C4-2B (cell line): ENCODE measurements around the gene CCDC141.

Source experiments
- H3K27ac ChIP-seq: fragments of 450-650 bp; 2 replicates; pipeline ENCODE4 v1.5.1; 2017
- CTCF ChIP-seq: fragments of 450-650 bp; conservative IDR thresholded peaks from 2 replicates; pipeline ENCODE4 v1.5.1; 2017; ENCODE audit warnings: mild to moderate bottlenecking
- ZFX ChIP-seq: fragments of 450-650 bp; IDR thresholded peaks from 2 replicates; pipeline ENCODE4 v1.6.1; 2017

CCDC141 gene

DNA sequence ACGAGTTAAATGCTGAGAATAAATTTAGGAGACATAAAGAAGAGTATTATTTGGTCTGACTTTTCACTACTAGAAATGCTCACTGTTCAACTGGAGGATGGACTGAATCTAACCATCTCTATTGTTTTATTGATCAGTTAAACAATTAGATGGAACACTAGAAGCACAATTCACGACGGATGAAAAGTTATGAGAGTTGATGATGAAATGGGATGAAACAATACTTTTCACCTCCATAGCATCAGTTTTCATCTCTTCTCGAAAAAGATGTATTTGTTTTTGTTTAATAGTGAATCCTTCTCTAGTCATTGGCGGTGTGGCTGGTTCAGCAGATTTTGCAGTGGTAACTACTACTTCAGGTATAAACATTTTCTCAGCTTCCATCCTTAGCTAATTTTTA lies 262.0 kb downstream of the CCDC141 start:
- TF ChIP-seq ZFX (no peak), CTCF (no peak)
- no peak overlapping the region for H3K27ac ChIP-seq

DNA sequence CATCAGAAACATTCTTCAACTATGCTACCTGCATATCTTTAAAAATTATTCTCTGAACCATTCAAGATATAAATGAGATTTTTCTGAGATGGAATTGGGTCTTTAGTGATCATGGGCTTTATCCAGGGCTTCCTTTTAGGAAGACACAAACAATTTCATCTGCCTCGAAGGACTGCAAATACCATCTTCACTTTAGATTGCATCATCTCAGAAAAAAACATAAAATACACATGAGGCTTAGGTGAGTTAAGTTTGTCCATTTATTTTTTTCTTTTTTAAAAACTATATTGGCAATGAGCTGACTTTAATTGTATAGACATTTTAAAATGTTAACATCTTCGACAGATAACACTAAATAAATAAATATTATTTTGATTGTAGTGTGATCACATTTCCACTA lies 262.8 kb downstream of the CCDC141 start:
- H3K27ac ChIP-seq = no peak overlapping the region
- TF ChIP-seq ZFX (no peak), CTCF (no peak)

- H3K27ac ChIP-seq = no peak overlapping the region
- TF ChIP-seq ZFX (no peak), CTCF (no peak)
Observed at GRCh38 chr2:178783889-178784288, 266.0 kb downstream of the CCDC141 start.

GRCh38 chr2:178782236-178782635 lies 267.7 kb downstream of the CCDC141 start:
- TF ChIP-seq ZFX (no peak), CTCF (no peak)

More at GRCh38 chr2:178782236-178782635, 267.7 kb downstream of the CCDC141 start:
- no peak overlapping the region for H3K27ac ChIP-seq
